ENCODE measurements around the gene ZNF579. TPM values are rescaled to one million over a fixed set of nuclear protein-coding genes. Genes with fewer than 3 reads are reported as not detected.

Gene ZNF579
- polyA plus RNA-seq, 1 donor (not counting 4 experiments of a cell fraction or from before 2014, with no cell fraction given), result 1.5 TPM

GRCh38 chr19:55597501-55597921, 16.9 kb upstream of the ZNF579 start:
- Histone ChIP-seq H4K20me1 (ENCODE audit: control insufficient read depth, extremely low read depth, insufficient read depth, low read length) (no peaks in the 10 kb centered on the region), H3K4me1 (ENCODE audit: control insufficient read depth, extremely low read depth, insufficient read depth, low read length) (peaks cover 9% of the 10 kb centered on the region), H3K9ac (ENCODE audit: control insufficient read depth, extremely low read depth, insufficient read depth, low read length) (no peak overlapping the region), H3K4me3 (ENCODE audit: control insufficient read depth in 2 of 3, extremely low read depth in 1 of 3, insufficient read depth in 2 of 3, low read depth in 1 of 3, low read length in 3 of 3) (no peak overlapping the region), H2AFZ (ENCODE audit: control insufficient read depth, low read length) (no peak overlapping the region), H3K9me1 (ENCODE audit: control insufficient read depth, extremely low read depth, insufficient read depth, low read length) (no peaks in the 10 kb centered on the region), H3K27me3 (ENCODE audit: control insufficient read depth, extremely low read depth, insufficient read depth, low read length) (no peaks in the 10 kb centered on the region), H3K36me3 (ENCODE audit: control insufficient read depth in 2 of 2, extremely low read depth in 1 of 2, insufficient read depth in 2 of 2, low read length in 2 of 2) (peaks cover 5 to 8% of the 10 kb centered on the region in 2 experiments), H3K9me3 (ENCODE audit: control insufficient read depth, low read depth, low read length) (no peaks in the 10 kb centered on the region), H3K27ac (ENCODE audit: control insufficient read depth, insufficient read depth, low read length) (no peak overlapping the region), H3K79me2 (ENCODE audit: control insufficient read depth, insufficient read depth, low read length) (no peaks in the 10 kb centered on the region), H3K4me2 (ENCODE audit: control insufficient read depth, extremely low read depth, insufficient read depth, low read depth, low read length) (no peak overlapping the region)
- no peak for TF ChIP-seq CTCF (optimal IDR thresholded peaks at IDR 0.05 in 1 of 3, IDR thresholded peaks at IDR 0.05 in 1 of 3, conservative IDR thresholded peaks at IDR 0.05 in 1 of 3; ENCODE audit: extremely low read depth in 1 of 3, insufficient read depth in 2 of 3, low read length in 3 of 3)
- no peak for TF ChIP-seq EZH2 (IDR thresholded peaks at IDR 0.05; ENCODE audit: low read length)
- no peak for DNase-seq (ENCODE audit: low read depth, low spot score)
- no peak for FAIRE-seq
- dilution Hi-C loops (cut with MboI; ENCODE audit: extremely low pct_ligation_motif_present, low sequenced_read_pairs), result no loop called here

GRCh38 chr19:55596304-55596703, 15.7 kb upstream of the ZNF579 start:
- Histone ChIP-seq H3K9me1 (ENCODE audit: control insufficient read depth, extremely low read depth, insufficient read depth, low read length) (no peaks in the 10 kb centered on the region), H3K9me3 (ENCODE audit: control insufficient read depth, low read depth, low read length) (no peaks in the 10 kb centered on the region), H3K9ac (ENCODE audit: control insufficient read depth, extremely low read depth, insufficient read depth, low read length) (no peak overlapping the region), H3K27me3 (ENCODE audit: control insufficient read depth, extremely low read depth, insufficient read depth, low read length) (no peaks in the 10 kb centered on the region), H3K27ac (ENCODE audit: control insufficient read depth, insufficient read depth, low read length) (no peak overlapping the region), H4K20me1 (ENCODE audit: control insufficient read depth, extremely low read depth, insufficient read depth, low read length) (no peaks in the 10 kb centered on the region), H3K4me2 (ENCODE audit: control insufficient read depth, extremely low read depth, insufficient read depth, low read depth, low read length) (no peak overlapping the region), H3K4me3 (ENCODE audit: control insufficient read depth in 2 of 3, extremely low read depth in 1 of 3, insufficient read depth in 2 of 3, low read depth in 1 of 3, low read length in 3 of 3) (no peak overlapping the region), H3K4me1 (ENCODE audit: control insufficient read depth, extremely low read depth, insufficient read depth, low read length) (peaks cover 7% of the 10 kb centered on the region), H2AFZ (ENCODE audit: control insufficient read depth, low read length) (no peak overlapping the region), H3K36me3 (ENCODE audit: control insufficient read depth in 2 of 2, extremely low read depth in 1 of 2, insufficient read depth in 2 of 2, low read length in 2 of 2) (peaks cover 5 to 13% of the 10 kb centered on the region in 2 experiments), H3K79me2 (ENCODE audit: control insufficient read depth, insufficient read depth, low read length) (no peaks in the 10 kb centered on the region)
- DNase-seq (ENCODE audit: low read depth, low spot score) (no peak), FAIRE-seq (no peak)
- dilution Hi-C loops (cut with MboI; ENCODE audit: extremely low pct_ligation_motif_present, low sequenced_read_pairs), result no loop called here
- TF ChIP-seq CTCF (optimal IDR thresholded peaks at IDR 0.05 in 1 of 3, IDR thresholded peaks at IDR 0.05 in 1 of 3, conservative IDR thresholded peaks at IDR 0.05 in 1 of 3; ENCODE audit: extremely low read depth in 1 of 3, insufficient read depth in 2 of 3, low read length in 3 of 3), result no peak
- TF ChIP-seq EZH2 (IDR thresholded peaks at IDR 0.05; ENCODE audit: low read length), result no peak
